Colonic mucosa (tissue), 4 donors: ENCODE data around the gene GSN. TPM values are rescaled to one million over a fixed set of nuclear protein-coding genes. Genes with fewer than 3 reads are reported as not detected.

Source experiments
- DNase-seq: peaks from one replicate; pipeline ENCODE4 v3.0.0-alpha.2; 2020
- H3K27ac ChIP-seq: fragments of 200-600 bp; one replicate; pipeline ENCODE4 v1.8.0; 2021
- H3K27me3 ChIP-seq: fragments of 200-600 bp; one replicate; pipeline ENCODE4 v1.8.0; 2021
- H3K36me3 ChIP-seq: fragments of 200-600 bp; one replicate; pipeline ENCODE4 v1.8.0; 2021
- H3K4me1 ChIP-seq: fragments of 200-600 bp; one replicate; pipeline ENCODE4 v1.8.0; 2021; ENCODE audit warnings: mild to moderate bottlenecking
- H3K4me3 ChIP-seq: fragments of 200-600 bp; one replicate; pipeline ENCODE4 v1.8.0; 2021
- H3K9ac ChIP-seq, 2 donors: one replicate each; pipeline ENCODE4 v1.7.0; 2013; ENCODE audit warnings: control low read depth in 2 of 2, low read depth in 2 of 2, low read length in 2 of 2
- H3K9me3 ChIP-seq: fragments of 200-600 bp; one replicate; pipeline ENCODE4 v1.8.0; 2021
- CTCF ChIP-seq: fragments of 200-600 bp; IDR thresholded peaks from one replicate; pipeline ENCODE4 v1.8.0; 2022; ENCODE audit warnings: antibody characterized with exemption, mild to moderate bottlenecking
- intact Hi-C: fragments of 100-400 bp; cut with DNase I; formaldehyde crosslinking; loops from one replicate; pipeline ENCODE4 v1.14.1; 2022
- total RNA-seq, 2 donors: library from RNA; stranded (reverse); fragmentation: NEBNext Ultra II Directional in 1 of 2; extraction: Animal tissue kit (Norgen Biotek cat#: 25700) in 1 of 2; gene quantifications; one replicate each; pipeline ENCODE4 v1.2.1, GENCODE V29; 2021
- donor health status: healthy.
- donor health status: DM: no; HTN: no; CAD: no.
- donor health status: DM: no; HTN: no; CAD: no.

The GSN gene
- total RNA-seq, 2 donors from 2014 or later = 413 to 553 TPM

GRCh38 chr9:121281614-121282276, 13.8 kb downstream of the GSN start:
- Histone ChIP-seq H3K9me3 (no peaks in the 10 kb centered on the region), H3K4me1 (peaks cover 49% of the 10 kb centered on the region), H3K36me3 (no peaks in the 10 kb centered on the region), H3K9ac (peak overlapping the region; percentile 53 to 85), H3K27ac (peak overlapping the region; percentile 98), H3K27me3 (no peaks in the 10 kb centered on the region), H3K4me3 (no peak overlapping the region)
- DNase-seq = peak; percentile 95
- intact Hi-C loops = no loop called here
- TF ChIP-seq CTCF = no peak

- Histone ChIP-seq H3K4me3 (no peak overlapping the region), H3K9ac (peak overlapping the region; percentile 6 to 85)
- intact Hi-C loops = no loop called here
Observed at GRCh38 chr9:121282277-121283079, 14.5 kb downstream of the GSN start.

GRCh38 chr9:121283080-121283398, 15.1 kb downstream of the GSN start:
- TF ChIP-seq CTCF = no peak
- Histone ChIP-seq H3K4me3 (no peak overlapping the region), H3K27ac (peak overlapping the region; percentile 98), H3K4me1 (peaks cover 52% of the 10 kb centered on the region), H3K27me3 (no peaks in the 10 kb centered on the region), H3K9ac (no peak overlapping the region), H3K36me3 (no peaks in the 10 kb centered on the region), H3K9me3 (no peaks in the 10 kb centered on the region)
- intact Hi-C loops = no loop called here
- DNase-seq = no peak

More at GRCh38 chr9:121282277-121283079, 14.5 kb downstream of the GSN start:
- peak; percentile 31 for DNase-seq
- Histone ChIP-seq H3K36me3 (no peaks in the 10 kb centered on the region), H3K9me3 (no peaks in the 10 kb centered on the region), H3K27ac (peak overlapping the region; percentile 98), H3K27me3 (no peaks in the 10 kb centered on the region), H3K4me1 (peaks cover 49% of the 10 kb centered on the region)
- TF ChIP-seq CTCF = no peak

- Histone ChIP-seq H3K36me3 (no peaks in the 10 kb centered on the region), H3K9ac (peak overlapping the region in 1 of 2 donors; percentile 46), H3K9me3 (no peaks in the 10 kb centered on the region), H3K4me3 (no peak overlapping the region), H3K27ac (peak overlapping the region; percentile 98), H3K27me3 (no peaks in the 10 kb centered on the region), H3K4me1 (peaks cover 50% of the 10 kb centered on the region)
- no peak for DNase-seq
- TF ChIP-seq CTCF = no peak
- intact Hi-C loops = no loop called here
Observed at GRCh38 chr9:121283856-121284732, 16.1 kb downstream of the GSN start.

GRCh38 chr9:121284733-121285451, 16.9 kb downstream of the GSN start:
- Histone ChIP-seq H3K27ac (peak overlapping the region; percentile 98), H3K27me3 (no peaks in the 10 kb centered on the region), H3K36me3 (no peaks in the 10 kb centered on the region), H3K4me3 (no peak overlapping the region), H3K4me1 (peaks cover 55% of the 10 kb centered on the region), H3K9ac (peak overlapping the region in 1 of 2 donors; percentile 88), H3K9me3 (no peaks in the 10 kb centered on the region)
- DNase-seq = no peak
- no peak for TF ChIP-seq CTCF
- intact Hi-C loops = no loop called here
